NT2/D1 (cell line): ENCODE data around the gene ROR1.

Experiments used
- SUZ12 ChIP-seq: IDR thresholded peaks from 2 replicates; pipeline ENCODE4 v1.6.1; 2011; ENCODE audit not compliant: insufficient read length, insufficient read depth; ENCODE audit errors: extremely low read depth
- YY1 ChIP-seq: IDR thresholded peaks from 2 replicates; pipeline ENCODE4 v1.6.1; 2011; ENCODE audit not compliant: insufficient read length, insufficient read depth
- ZNF274 ChIP-seq: IDR thresholded peaks from 2 replicates; pipeline ENCODE4 v1.6.1; 2011; ENCODE audit warnings: mild to moderate bottlenecking, low read depth, low read length

DNA sequence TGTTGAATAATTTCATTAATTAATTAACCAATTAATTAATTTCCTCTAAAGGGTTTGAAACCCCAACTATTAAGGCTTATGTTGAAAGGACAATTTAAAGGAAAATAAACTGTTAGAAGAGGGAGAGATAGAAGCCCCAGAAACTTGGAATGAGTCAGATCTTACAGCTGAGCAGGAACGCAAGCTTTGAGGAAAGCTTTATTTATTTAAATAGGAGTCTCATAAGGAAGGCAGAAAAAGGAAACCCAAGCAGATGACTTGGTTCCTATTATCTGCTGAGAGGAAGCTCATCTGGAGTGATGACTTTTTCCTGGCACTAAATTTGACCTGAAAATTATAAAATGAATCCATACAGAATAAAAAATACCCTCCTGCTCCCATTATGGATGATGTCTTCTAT, 105.1 kb downstream of the ROR1 start:
- TF ChIP-seq YY1 (no peak), SUZ12 (no peak), ZNF274 (no peak)
